Activated CD4-positive, CD25-positive, alpha-beta regulatory T cell (primary cell): ENCODE data around the gene PLCD3.

ENCODE experiments used
- DNase-seq, 4 experiments: peaks; one replicate each; lab custom pipeline; 2025; lab: John Stamatoyannopoulos, UW

The PLCD3 gene

DNA sequence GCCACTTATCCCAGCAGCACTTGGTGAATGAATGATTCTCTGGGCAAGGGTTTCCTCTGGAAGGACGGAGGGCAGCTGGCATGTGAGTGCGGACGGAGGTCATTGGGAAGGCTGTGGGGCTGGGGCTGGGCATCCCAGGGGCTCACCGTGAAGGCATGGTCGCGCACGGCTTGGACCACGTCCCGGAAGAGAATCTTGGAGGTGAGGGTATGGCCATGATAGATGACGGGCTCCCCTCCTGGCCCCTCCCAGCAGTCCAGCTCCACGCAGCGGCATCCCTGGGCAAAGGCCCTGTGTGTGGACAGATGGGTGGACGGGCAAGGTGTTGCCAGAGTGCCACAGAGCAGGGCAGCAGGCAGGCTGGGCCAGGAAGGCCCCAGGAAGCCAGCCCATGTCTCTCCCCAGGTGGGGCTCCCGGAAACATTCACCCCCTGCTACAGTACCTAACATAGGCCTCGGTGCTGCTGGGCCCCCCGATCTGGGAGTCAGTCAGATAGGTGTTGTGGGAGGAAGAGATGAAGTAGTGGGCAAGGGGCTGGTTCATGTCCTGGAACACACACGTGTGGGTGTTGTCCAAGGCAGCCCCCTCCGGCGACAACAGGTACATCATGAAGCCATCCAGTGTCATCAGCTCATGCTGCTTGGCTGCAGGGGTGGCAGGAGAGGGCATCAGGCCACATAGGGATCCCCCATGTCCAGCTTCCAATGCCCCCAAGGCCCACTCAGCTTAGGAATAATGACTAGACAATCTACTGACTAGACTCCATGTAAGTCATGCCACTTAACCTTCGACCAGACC is 14.3 kb downstream of the PLCD3 start:
- DNase-seq, result no peak

DNA sequence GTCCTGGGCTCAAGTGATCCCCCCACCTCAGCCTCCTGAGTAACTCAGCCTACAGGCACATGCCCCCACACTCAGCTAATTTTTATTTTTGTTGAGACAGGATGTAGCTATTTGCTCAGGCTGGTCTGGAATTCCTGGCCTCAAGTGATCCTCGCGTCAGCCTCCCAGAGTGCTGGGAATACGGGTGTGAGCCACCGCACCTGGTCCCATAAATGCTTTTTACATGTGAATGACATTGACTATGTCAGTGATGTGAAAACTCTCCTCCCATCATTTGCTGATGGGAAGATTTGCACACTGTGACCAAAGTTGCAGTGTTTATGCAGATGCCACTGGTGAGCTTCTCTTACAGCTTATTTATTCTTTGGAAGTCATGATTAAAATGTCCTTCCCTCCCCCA is 15.0 kb downstream of the PLCD3 start:
- no peak for DNase-seq

DNA sequence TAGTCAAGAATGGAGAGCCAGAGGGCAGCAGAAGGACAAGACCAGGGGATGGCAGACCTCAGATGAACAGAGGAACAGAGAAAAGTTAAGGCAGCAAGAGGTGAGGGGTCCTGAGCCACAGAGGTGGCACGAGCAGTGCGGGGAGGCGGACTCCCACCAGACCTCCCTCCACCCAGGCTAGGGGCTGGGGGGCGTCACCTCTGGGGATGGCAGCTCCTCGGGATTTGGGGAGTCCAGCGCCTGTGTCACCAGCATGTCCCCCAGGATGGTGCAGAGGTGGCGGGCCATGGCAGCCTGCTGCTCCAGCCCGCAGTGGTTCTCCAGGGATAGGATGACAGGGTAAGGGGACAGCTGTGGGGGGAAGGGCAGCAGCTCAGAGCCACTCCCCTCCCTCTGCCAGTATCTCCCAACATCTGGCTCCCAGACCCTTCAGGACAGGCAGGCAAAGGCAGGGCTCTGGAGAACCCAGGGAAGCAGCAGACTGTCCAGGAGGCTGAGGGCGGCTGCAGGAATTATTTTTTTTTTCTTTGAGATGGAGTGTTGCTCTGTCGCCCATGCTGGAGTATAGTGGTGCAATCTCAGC is 15.8 kb downstream of the PLCD3 start:
- no peak for DNase-seq

DNA sequence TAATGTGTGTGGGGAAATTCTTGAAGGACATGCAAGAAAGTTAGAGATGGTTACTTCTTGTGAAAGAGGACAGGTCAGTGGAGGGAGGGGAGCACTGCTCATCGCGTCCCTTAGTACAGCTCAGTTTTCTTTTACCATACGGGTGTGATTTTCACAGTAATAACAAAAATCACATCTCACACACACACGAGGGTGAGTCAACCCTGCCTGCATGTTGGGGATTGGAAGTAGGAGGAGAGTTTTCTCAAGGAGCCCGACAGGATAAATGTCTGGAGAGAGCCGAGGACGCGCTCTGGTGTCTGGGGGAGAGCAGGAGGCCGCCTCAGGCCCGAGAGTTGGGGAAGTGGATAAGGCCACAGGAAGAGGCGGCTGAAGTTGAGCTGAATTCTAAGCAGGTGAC is 16.4 kb downstream of the PLCD3 start:
- no peak for DNase-seq

DNA sequence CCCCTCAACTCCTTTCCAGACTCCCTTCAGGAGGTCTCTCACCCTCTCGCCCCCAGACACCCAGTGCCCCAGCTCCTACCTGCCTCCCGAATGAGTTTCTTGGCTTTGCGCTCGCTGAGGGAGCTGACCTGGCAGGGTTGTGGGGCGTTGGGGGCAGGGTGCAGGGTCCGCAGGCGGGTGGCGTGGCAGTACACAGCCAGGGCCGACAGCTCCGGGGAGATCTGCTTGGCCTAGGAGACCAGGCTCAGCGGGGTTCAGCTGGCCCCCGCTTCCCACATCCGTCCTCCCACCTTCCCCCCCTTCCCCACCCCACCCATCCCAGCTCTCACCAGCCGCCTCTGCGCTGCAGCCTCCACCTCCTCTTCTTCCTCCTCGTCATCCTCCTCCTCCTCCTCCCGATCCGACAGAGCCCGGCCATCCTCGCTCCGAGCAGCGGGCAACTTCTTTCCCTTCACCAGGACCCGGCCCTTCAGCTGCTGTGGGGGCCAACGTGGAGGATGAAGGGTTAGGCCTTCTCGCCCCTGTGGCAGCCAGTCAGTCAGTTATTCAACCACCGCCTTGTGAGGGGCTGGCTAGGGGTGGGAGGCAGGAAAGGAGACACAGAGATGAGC is 17.2 kb downstream of the PLCD3 start:
- no peak for DNase-seq

DNA sequence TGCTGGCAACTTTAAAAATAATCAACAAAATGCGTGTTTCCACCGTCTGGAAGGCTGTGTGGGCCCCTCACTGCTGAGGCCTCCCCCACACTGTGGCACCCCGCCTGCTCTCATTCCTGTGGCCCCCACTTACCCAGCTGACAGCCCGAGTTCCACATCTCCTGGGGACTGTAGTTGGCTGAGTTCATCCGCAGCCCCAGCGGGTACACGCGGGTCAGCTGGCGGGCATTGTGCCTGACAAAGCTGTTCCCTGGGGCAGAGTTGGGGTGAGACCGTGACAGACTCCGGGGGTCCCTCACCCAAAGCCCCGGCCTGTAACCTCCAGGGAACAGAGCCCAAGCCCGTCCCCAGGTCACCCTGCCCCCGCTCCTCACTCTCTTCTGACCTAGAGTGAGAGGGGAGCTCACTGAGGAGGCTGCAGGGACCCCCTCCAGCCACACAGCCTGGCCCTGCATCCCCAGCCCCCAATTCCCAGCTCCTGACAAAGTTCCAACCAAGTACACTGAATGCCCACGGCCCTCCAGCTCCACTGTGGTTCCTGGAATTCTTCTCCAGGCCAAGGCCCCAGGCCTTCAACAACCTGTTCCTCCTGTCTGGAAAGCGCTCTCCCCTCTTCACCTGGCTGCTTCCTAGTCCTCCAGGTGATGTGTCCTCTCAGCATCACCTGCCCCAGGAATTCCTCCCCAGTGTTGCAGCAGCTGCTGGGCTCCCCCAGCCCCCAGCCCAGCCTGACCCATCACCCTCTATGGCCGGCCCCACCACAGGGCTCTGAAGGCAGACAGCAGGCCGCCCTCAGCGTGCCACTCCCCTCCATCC is 18.0 kb downstream of the PLCD3 start:
- no peak for DNase-seq

DNA sequence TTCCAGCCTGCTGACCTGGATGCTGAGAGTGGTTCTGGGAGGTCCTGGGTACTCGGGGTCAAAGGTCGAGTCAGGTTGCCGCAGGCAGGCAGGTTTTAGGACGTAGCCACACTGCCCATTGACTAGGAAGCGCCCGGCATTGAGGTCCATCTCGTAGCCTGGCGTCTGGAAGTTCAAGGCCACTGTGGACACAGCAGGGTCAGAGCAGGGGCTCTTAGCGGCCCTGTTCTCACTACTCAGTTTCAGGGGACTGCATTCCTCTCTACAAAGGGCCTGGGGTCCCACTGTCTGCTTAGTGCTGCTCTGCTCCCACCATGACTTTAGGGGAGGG is 18.9 kb downstream of the PLCD3 start:
- DNase-seq, result no peak

DNA sequence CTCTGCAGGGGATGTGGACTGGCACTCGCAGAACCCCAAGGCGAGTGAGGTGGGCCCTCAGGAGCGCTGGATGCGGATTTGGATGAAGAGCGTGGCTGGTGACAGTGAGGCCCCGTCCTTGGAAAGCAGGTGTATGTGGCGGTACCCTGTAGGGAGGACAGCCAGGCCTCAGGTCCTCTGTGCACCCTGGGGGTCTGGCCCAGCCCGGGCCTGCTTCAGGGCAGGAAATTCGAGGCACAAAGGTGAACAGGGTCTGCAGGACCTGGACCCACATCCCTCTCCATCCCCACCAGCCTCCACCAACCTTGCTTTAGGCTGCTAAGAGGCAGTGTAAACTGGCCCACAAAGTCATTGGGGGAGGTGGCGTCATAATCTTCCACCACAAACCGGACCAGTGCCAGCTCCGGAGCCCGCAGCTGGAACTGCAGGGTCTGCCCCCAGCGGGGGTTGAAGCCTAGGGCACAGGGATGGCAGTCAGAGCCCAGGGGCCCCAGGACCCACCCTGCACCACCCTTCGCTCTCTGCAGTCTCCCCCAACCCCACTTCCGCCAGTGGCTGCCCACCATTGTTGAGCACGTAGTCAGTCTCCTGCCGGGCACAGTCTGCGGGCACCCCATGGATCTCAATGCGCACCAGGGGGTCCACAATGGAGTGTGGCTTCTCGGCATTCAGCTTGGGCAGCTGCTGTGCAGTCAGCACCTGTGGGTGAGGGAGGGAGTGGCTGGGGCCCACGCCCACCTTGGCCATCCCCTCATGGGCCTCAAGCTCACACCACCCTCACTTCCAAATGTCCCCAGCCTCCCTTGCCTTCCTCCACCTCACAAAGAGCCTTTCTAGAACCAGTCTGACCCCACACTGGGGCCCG is 19.5 kb downstream of the PLCD3 start:
- no peak for DNase-seq

DNA sequence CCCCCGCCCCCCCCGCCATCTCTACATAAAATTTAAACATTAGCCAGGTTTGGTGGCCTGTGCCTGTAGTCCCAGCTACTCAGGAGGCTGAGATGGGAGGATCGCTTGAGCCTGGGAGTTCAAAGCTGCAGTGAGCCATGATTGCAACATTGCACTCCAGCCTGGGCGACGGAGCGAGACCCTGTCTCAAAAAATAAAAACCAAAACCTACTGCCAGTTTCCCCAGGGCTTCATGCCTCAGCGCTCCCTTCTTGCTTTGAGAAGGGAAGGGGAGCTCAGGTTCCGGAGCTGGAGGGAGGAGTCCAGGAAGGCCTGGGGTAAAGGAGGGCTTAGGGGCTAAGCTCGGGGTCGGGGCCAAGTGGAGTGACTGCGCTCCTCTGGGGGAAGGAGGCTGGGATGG is 20.5 kb downstream of the PLCD3 start:
- no peak for DNase-seq

DNA sequence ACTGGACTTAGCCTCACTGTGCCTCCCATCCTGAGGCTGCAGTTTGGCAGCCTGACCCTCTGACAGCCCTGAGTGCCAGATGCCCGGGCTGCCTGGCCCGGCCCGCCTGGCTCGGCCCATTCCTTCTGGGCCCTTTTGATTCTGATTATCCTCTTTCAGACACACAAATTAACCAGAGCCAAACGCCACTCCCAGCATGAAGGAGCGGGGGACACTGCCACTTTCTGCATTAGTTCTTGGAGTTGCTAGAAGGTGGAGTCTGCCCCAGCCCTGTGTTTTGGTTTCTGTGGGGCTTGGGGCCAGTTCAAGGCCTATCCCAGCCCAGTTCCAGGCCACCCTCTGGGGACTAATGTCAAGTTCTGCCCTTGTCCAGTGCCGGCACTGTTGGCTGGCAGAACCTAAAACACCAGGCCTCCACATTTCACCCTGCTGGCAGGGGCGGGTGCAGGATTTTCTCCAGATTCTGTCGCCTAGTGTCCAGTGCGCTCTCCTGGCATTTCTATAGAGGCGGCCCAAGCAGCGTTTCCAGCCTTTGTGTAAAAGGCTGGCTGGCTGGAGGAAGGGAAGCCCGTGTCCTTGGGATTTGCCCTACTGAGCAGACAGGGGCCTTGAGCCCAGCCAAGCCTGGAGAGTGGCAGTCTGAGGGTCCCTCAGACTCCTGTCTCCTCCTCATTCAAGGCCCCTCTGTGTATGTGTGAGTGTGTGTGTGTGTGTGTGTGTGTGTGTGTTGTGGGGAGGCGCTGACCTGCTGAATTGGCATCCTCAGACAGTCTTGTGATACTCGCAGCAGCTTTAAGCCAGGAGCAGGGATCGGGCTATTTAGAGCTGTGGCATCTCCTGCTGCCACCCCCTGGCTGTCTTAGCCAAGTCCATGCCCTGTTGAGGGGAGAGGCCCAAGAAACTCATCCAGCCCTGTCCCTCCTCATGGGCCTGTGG is 21.4 kb downstream of the PLCD3 start:
- no peak for DNase-seq

DNA sequence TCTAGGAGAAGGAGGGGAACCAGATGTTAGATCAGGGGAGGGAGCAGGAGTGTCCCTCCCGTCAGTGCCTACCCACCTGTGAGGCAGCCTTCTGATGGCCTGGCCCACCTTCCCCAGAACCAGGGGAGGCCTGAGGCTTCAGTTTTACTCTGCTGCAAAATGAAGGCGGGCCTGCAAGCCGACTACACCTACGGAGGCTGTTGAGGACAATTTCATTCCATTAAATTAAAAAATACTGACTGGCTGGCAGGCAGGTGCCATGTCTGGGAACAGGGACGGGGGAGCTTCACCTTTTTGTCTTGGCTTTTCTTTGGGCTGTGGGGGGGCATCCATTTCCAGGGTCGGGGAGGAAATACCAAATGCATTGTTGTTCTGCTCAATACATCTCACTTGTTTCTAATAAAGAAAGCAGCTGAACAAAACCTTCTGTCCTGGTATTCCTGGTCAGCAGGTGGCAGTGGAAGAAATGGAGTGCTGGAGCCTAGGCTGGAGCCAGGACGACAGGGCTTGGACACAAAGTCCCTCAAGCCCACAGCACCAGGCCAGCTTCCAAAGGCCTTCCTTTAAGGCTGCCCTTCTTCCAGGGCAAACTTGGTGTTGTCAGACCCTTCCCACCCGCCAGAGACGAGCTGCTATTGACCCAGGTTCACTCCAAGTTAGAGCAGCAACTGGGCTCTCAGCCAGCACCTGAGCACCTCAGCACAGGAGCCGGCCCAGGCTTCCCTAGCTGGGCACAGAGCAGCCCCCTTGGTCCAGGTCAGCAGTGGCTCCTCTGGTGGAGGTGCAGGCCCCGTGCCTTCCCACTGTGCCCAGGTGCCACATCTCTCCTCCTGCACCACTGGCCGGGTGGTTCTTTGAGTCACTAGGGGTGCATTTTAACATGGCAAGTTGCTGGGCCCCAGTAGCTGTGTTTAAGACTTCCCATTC is 23.5 kb downstream of the PLCD3 start:
- no peak for DNase-seq

DNA sequence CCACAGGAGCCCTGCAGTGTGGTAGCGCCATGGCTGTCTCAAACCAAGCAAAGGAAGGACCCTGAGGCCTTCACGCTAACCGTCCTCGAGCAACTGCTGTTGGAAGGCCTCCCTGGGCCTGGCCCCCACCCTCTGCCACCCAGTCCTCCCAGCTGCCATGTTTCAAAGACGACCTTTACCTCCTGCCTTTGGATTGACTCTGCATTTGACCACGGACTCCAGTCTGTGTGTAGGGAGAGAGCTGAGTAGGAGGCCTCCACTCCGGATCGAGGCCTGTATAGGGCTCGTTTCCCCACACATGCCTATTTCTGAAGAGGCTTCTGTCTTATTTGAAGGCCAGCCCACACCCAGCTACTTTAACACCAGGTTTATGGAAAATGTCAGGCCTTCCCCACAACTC is 24.3 kb downstream of the PLCD3 start:
- no peak for DNase-seq

DNA sequence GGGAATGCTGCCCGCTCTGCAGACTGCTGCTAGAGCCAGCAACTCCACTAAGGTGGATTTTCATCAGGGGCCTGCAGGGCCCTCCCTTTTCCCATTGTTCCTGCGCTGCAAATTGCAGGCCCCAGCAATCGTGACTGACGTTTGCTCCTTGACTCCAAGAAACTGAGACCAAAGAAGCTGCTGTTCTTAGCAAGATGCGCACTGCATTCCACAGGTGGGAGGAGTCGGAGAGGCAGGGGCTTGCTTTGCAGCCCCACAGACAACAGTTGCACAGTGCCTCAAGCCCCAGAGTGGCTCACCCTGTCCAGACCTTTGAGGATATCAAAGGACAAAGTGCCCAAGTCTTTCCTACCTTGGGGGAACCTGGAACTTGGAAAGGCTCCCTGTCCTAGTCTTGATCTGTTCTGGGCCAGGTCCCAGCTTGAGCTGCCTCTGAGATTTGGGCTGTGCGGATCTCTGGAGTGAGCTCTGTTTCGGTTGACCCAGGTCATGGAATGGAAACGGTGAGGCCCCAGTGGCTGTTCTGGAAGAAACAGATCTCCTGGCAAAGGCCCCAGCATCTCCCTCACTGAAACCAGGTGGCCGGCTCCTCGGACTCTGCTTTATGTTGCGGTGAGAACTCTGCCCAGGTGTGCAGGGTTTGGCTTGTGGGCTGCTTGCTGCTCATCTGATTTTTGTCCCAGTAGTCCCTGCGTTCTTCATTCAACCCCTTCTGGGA is 24.9 kb downstream of the PLCD3 start:
- DNase-seq, result no peak

DNA sequence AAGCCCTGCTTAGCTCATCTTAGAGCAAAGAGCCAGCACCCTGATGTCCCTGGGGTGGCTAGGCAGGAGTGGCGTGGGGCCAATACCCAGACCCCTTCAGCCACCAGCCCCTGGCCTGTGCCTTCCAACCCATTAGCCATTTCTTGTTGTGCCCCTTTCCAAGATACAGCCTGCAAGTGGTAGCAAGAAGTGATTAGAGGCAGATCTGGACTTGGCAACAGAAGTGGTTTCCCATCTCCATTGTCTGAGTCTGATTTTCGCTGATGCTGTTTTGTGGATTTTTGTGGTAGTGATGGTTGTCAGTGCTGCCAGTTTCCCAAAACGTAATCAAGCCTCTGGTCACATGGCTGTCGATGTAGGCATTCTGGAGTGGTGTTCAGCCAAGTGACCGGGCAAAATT is 25.7 kb downstream of the PLCD3 start:
- no peak for DNase-seq

DNA sequence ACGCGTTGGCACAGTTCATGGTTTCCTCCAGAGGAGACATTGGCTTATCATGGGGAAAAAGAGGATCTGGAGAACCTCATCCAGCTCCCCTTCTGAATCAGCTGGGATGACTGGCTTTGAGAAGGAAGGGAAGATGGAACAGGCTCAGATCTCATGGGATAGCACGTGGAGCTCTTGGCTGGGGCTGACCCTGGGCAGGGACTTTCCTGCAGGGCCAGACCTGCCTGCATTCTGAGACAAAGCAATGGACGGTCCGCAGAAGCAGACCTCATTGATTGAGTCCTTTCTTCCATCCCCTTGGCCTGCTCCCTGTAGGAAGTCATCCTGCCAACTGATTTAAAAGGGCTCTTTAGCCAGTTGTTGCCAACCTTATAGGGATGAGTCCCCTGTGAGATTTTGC is 26.2 kb downstream of the PLCD3 start:
- no peak for DNase-seq

DNA sequence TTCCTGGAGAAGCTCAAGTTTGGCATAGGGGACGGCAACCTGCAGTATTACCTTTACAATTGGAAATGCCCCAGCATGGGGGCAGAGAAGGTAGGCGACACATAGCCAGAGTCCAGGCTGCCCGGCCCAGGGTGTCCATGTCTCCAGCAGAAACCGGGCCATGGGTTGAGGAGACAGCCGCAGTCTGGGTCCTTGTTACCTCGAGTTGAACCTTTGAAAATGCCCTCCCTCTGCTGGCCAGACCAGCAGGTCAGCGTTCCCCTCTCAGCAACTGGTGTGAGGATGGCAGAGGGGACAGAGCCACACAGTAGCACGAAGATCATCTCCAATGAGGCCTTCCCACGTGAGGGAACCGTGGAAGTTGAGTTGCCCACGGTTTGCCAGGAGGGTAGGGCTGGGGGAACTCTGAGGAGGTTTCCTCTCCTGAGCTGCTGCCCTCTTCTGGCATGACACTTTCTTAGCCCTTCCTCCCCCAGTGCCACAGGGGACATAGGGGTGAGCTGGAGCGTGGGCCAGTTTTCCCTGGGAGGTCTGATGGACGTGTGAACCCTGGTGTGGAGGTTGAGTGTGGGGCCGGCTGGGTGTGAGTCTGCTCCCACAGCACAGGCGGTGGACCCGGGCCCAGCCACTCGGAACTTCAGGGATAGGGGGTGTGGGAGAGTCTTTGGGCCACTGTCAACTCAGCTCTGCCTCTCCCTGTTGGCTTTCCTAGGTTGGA is 27.2 kb downstream of the PLCD3 start:
- DNase-seq, result no peak

DNA sequence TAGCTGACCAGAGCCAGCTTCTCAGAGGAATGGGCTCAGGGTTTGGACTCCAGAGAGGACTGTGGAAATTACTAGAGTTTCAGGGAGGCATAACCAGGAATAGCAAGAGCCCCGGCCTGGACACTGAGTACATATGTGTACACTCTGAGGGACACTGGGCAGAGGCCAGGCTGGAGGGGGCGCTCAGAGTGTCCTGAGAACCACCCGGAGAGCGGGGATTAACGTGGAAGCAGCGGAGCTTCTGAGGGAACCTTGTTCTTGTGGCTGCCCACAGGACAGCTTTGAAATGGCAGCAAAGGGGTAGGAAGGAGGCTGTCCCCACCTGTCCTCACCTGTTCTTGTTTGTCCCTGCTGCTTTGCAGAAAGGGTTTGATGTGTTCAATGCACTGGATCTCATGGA is 27.8 kb downstream of the PLCD3 start:
- no peak for DNase-seq

DNA sequence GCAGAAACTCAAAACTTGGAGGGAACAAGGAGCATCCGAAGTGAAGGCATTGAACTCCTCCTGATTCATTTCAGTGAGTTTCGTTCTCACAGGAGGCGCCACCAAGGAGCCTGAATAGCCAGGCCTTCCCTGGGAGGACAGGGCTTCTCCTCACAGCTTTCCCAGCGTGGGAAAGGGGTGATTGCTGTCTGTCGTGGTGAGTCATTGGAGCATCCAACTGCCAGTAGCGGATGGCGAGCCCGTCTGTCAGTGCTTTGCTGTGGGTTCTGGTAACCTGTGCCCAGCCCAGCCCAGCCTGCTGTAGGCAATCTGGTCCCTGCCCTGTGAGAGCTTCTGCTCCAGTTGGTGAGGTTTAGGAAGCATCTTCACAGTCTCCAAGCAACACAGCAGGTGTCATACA is 28.3 kb downstream of the PLCD3 start:
- DNase-seq, result no peak
